MG63 (cell line): ENCODE results near the gene PIK3R1. TPM values are rescaled to one million over a fixed set of nuclear protein-coding genes. Genes with fewer than 3 reads are reported as not detected.
A peak's percentile ranks its signal among the peaks of the same experiment; 100 is the strongest.

Source experiments
- DNase-seq: peaks from one replicate; pipeline ENCODE4 v3.0.0-alpha.2; 2020
- H3K27me3 ChIP-seq: fragments of 250-450 bp; sonication (Bioruptor Pico); 2 replicates; pipeline ENCODE4 v1.5.1; 2020; ENCODE audit warnings: mild to moderate bottlenecking, moderate library complexity
- H3K36me3 ChIP-seq: fragments of 250-450 bp; sonication (Bioruptor Pico); 2 replicates; pipeline ENCODE4 v1.5.1; 2020; ENCODE audit warnings: mild to moderate bottlenecking, moderate library complexity
- H3K4me3 ChIP-seq: fragments of 250-450 bp; sonication (Bioruptor Pico); 2 replicates; pipeline ENCODE4 v1.5.1; 2020; ENCODE audit warnings: mild to moderate bottlenecking, moderate library complexity
- H3K9me3 ChIP-seq: fragments of 250-450 bp; sonication (Bioruptor Pico); 2 replicates; pipeline ENCODE4 v1.5.1; 2020; ENCODE audit warnings: mild to moderate bottlenecking, moderate library complexity
- total RNA-seq: library from RNA; depleted of rRNA; stranded (reverse); fragments of >200 nt; shearing (Covaris generic); gene quantifications from 2 replicates; pipeline ENCODE4 v1.2.3, GENCODE V29; 2014; ENCODE audit warnings: low replicate concordance

PIK3R1 gene
- total RNA-seq, 1 experiment from 2014 or later = 9.5 TPM

GRCh38 chr5:68253624-68254585 is 38.3 kb downstream of the PIK3R1 start:
- Histone ChIP-seq H3K9me3 (no peaks in the 10 kb centered on the region), H3K4me3 (no peak overlapping the region), H3K36me3 (no peaks in the 10 kb centered on the region), H3K27me3 (no peaks in the 10 kb centered on the region)
- DNase-seq = no peak

- Histone ChIP-seq H3K9me3 (no peaks in the 10 kb centered on the region), H3K4me3 (no peak overlapping the region), H3K27me3 (no peaks in the 10 kb centered on the region), H3K36me3 (no peaks in the 10 kb centered on the region)
- DNase-seq = no peak
Measured at GRCh38 chr5:68254810-68255209, 39.3 kb downstream of the PIK3R1 start.

- no peaks in the 10 kb centered on the region for H3K27me3 ChIP-seq
- no peaks in the 10 kb centered on the region for H3K36me3 ChIP-seq
- no peaks in the 10 kb centered on the region for H3K9me3 ChIP-seq
- no peak for DNase-seq
- no peak overlapping the region for H3K4me3 ChIP-seq
Measured at GRCh38 chr5:68255305-68256120, 40.0 kb downstream of the PIK3R1 start.

GRCh38 chr5:68257210-68257609 is 41.7 kb downstream of the PIK3R1 start:
- Histone ChIP-seq H3K9me3 (no peaks in the 10 kb centered on the region), H3K4me3 (no peak overlapping the region), H3K27me3 (no peaks in the 10 kb centered on the region), H3K36me3 (no peaks in the 10 kb centered on the region)
- no peak for DNase-seq

- Histone ChIP-seq H3K36me3 (no peaks in the 10 kb centered on the region), H3K27me3 (no peaks in the 10 kb centered on the region), H3K4me3 (no peak overlapping the region), H3K9me3 (no peaks in the 10 kb centered on the region)
- DNase-seq = no peak
Measured at GRCh38 chr5:68258531-68258930, 43.0 kb downstream of the PIK3R1 start.

GRCh38 chr5:68259700-68260099 is 44.1 kb downstream of the PIK3R1 start:
- no peak for DNase-seq
- H3K9me3 ChIP-seq = no peaks in the 10 kb centered on the region
- no peak overlapping the region for H3K4me3 ChIP-seq
- H3K27me3 ChIP-seq = no peaks in the 10 kb centered on the region
- H3K36me3 ChIP-seq = no peaks in the 10 kb centered on the region

GRCh38 chr5:68260467-68260866 is 44.9 kb downstream of the PIK3R1 start:
- no peaks in the 10 kb centered on the region for H3K27me3 ChIP-seq
- H3K4me3 ChIP-seq = no peak overlapping the region
- DNase-seq = no peak
- no peaks in the 10 kb centered on the region for H3K36me3 ChIP-seq
- no peaks in the 10 kb centered on the region for H3K9me3 ChIP-seq

- H3K9me3 ChIP-seq = no peaks in the 10 kb centered on the region
- no peak overlapping the region for H3K4me3 ChIP-seq
- no peaks in the 10 kb centered on the region for H3K36me3 ChIP-seq
- H3K27me3 ChIP-seq = no peaks in the 10 kb centered on the region
- DNase-seq = no peak
Measured at GRCh38 chr5:68261169-68261568, 45.6 kb downstream of the PIK3R1 start.

- no peak overlapping the region for H3K4me3 ChIP-seq
- no peaks in the 10 kb centered on the region for H3K9me3 ChIP-seq
- no peaks in the 10 kb centered on the region for H3K36me3 ChIP-seq
- no peak for DNase-seq
- no peaks in the 10 kb centered on the region for H3K27me3 ChIP-seq
Measured at GRCh38 chr5:68261569-68262065, 46.1 kb downstream of the PIK3R1 start.

GRCh38 chr5:68264024-68264956 is 48.7 kb downstream of the PIK3R1 start:
- no peaks in the 10 kb centered on the region for H3K27me3 ChIP-seq
- H3K36me3 ChIP-seq = 0 out of 2 replicates have a peak, but pooled peaks cover under 1% of the 10 kb centered on the region
- H3K9me3 ChIP-seq = no peaks in the 10 kb centered on the region
- DNase-seq = peak; percentile 39
- no peak overlapping the region for H3K4me3 ChIP-seq

GRCh38 chr5:68265347-68265746 is 49.8 kb downstream of the PIK3R1 start:
- no peaks in the 10 kb centered on the region for H3K27me3 ChIP-seq
- H3K4me3 ChIP-seq = no peak overlapping the region
- no peaks in the 10 kb centered on the region for H3K9me3 ChIP-seq
- 0 out of 2 replicates have a peak, but pooled peaks cover 3% of the 10 kb centered on the region for H3K36me3 ChIP-seq
- DNase-seq = no peak

GRCh38 chr5:68265822-68266395 is 50.4 kb downstream of the PIK3R1 start:
- no peak for DNase-seq
- H3K4me3 ChIP-seq = no peak overlapping the region
- 0 out of 2 replicates have a peak, but pooled peaks cover 3% of the 10 kb centered on the region for H3K36me3 ChIP-seq

GRCh38 chr5:68266457-68266856 is 50.9 kb downstream of the PIK3R1 start:
- H3K4me3 ChIP-seq = no peak overlapping the region
- no peaks in the 10 kb centered on the region for H3K9me3 ChIP-seq
- no peak for DNase-seq
- H3K27me3 ChIP-seq = no peaks in the 10 kb centered on the region
- 0 out of 2 replicates have a peak, but pooled peaks cover 3% of the 10 kb centered on the region for H3K36me3 ChIP-seq

More at GRCh38 chr5:68265822-68266395, 50.4 kb downstream of the PIK3R1 start:
- Histone ChIP-seq H3K9me3 (no peaks in the 10 kb centered on the region), H3K27me3 (no peaks in the 10 kb centered on the region)

GRCh38 chr5:68267066-68267465 is 51.5 kb downstream of the PIK3R1 start:
- Histone ChIP-seq H3K36me3 (0 out of 2 replicates have a peak, but pooled peaks cover 3% of the 10 kb centered on the region), H3K4me3 (no peak overlapping the region), H3K9me3 (no peaks in the 10 kb centered on the region), H3K27me3 (no peaks in the 10 kb centered on the region)
- no peak for DNase-seq

GRCh38 chr5:68268101-68268851 is 52.7 kb downstream of the PIK3R1 start:
- no peak for DNase-seq
- no peaks in the 10 kb centered on the region for H3K9me3 ChIP-seq
- no peak overlapping the region; the same call in 1 of the 2 replicates for H3K4me3 ChIP-seq
- H3K27me3 ChIP-seq = no peaks in the 10 kb centered on the region
- 0 out of 2 replicates have a peak, but pooled peaks cover 3% of the 10 kb centered on the region for H3K36me3 ChIP-seq
